IMR-90 (cell line): ENCODE data around the gene SDC1. TPM values are rescaled to one million over a fixed set of nuclear protein-coding genes. Genes with fewer than 3 reads are reported as not detected.

Source experiments
- ATAC-seq: fragments of 200-7000 bp; cut with Tn5 transposase; 2 replicates; pipeline ENCODE4 v1.9.1; 2020; ENCODE audit warnings: low read depth, mild to moderate bottlenecking, moderate library complexity
- BruUV-seq: library from RNA; stranded (reverse); fragments of 400-500 nt; replicated peaks from 2 replicates; lab custom pipeline; 2021; lab: Mats Ljungman, UMichigan
- CTCF ChIA-PET: fragments of 300-600 bp; formaldehyde crosslinking; extraction: SDS; loops from one replicate; lab custom pipeline; 2021; ENCODE audit warnings: antibody characterized with exemption; lab: Yijun Ruan, JAX
- POLR2A ChIA-PET: fragments of 300-600 bp; sonication (Branson Sonifier 250); formaldehyde crosslinking; loops from one replicate; lab custom pipeline; 2022; ENCODE audit warnings: antibody characterized with exemption; ENCODE audit not compliant: unreplicated experiment; lab: Charles Lee
- DNase-seq: peaks from one replicate; pipeline ENCODE4 v3.0.0; 2013
- H2AFZ ChIP-seq: replicated peaks from 2 replicates; pipeline ENCODE3; 2013; ENCODE audit warnings: low read length, mild to moderate bottlenecking; ENCODE audit not compliant: poor library complexity
- H2AK5ac ChIP-seq: 2 replicates; pipeline ENCODE4 v1.6.1; 2013; ENCODE audit warnings: low read depth, low read length, inconsistent platforms
- H2AK9ac ChIP-seq: replicated peaks from 2 replicates; pipeline ENCODE3; 2013; ENCODE audit warnings: mild to moderate bottlenecking, low read depth, low read length, moderate library complexity; ENCODE audit not compliant: poor library complexity
- H2BK120ac ChIP-seq: 2 replicates; pipeline ENCODE4 v1.6.1; 2013; ENCODE audit warnings: low read depth, low read length, inconsistent platforms
- H2BK15ac ChIP-seq: 3 replicates; pipeline ENCODE4 v1.6.1; 2013; ENCODE audit warnings: low read depth, low read length, inconsistent platforms
- H2BK20ac ChIP-seq: 2 replicates; pipeline ENCODE4 v1.6.1; 2013; ENCODE audit warnings: low read depth, mild to moderate bottlenecking, inconsistent platforms, low read length, moderate library complexity
- H2BK5ac ChIP-seq: 2 replicates; pipeline ENCODE4 v1.6.1; 2013; ENCODE audit warnings: mild to moderate bottlenecking, low read depth, low read length, inconsistent platforms; ENCODE audit not compliant: poor library complexity, severe bottlenecking
- H3K14ac ChIP-seq: replicated peaks from 2 replicates; pipeline ENCODE4 v1.6.1; 2013; ENCODE audit warnings: low read depth, low read length, inconsistent platforms
- H3K18ac ChIP-seq: 2 replicates; pipeline ENCODE4 v1.6.1; 2013; ENCODE audit warnings: low read depth, low read length, control low read depth
- H3K23ac ChIP-seq: 2 replicates; pipeline ENCODE4 v1.6.1; 2013; ENCODE audit warnings: low read depth, low read length, inconsistent platforms
- H3K27ac ChIP-seq: 2 replicates; pipeline ENCODE4 v1.5.1; 2013; ENCODE audit warnings: mild to moderate bottlenecking, control low read depth, low read length; ENCODE audit not compliant: insufficient read depth
- H3K27me3 ChIP-seq: 2 replicates; pipeline ENCODE4 v1.6.1; 2013; ENCODE audit warnings: low read length; ENCODE audit not compliant: control insufficient read depth, insufficient read depth
- H3K36me3 ChIP-seq: 2 replicates; pipeline ENCODE4 v1.6.1; 2013; ENCODE audit warnings: low read length, mixed read lengths; ENCODE audit not compliant: control insufficient read depth, insufficient read depth
- H3K4ac ChIP-seq: 2 replicates; pipeline ENCODE4 v1.6.1; 2013; ENCODE audit warnings: low read depth, low read length, inconsistent platforms
- H3K4me1 ChIP-seq: 2 replicates; pipeline ENCODE4 v1.6.1; 2013; ENCODE audit warnings: low read length, mixed read lengths; ENCODE audit not compliant: control insufficient read depth, insufficient read depth
- H3K4me2 ChIP-seq: 2 replicates; pipeline ENCODE4 v1.6.1; 2013; ENCODE audit warnings: low read depth, mild to moderate bottlenecking, control low read depth, low read length, moderate library complexity
- H3K4me3 ChIP-seq: 2 replicates; pipeline ENCODE4 v1.5.1; 2013; ENCODE audit warnings: low read depth, mild to moderate bottlenecking, control low read depth, low read length, moderate library complexity; ENCODE audit not compliant: insufficient read depth
- H3K56ac ChIP-seq: 2 replicates; pipeline ENCODE4 v1.6.1; 2013; ENCODE audit warnings: low read length, inconsistent platforms; ENCODE audit not compliant: insufficient read depth; ENCODE audit errors: extremely low read depth
- H3K79me1 ChIP-seq, 2 experiments: 2 replicates each; pipeline ENCODE4 v1.6.1; 2013; ENCODE audit warnings: low read length in 2 of 2, inconsistent platforms in 1 of 2, low read depth in 1 of 2
- H3K9ac ChIP-seq: 2 replicates; pipeline ENCODE4 v1.6.1; 2013; ENCODE audit warnings: low read depth, low read length, control low read depth
- H3K9me1 ChIP-seq: 2 replicates; pipeline ENCODE4 v1.6.1; 2013; ENCODE audit warnings: low read length, inconsistent platforms; ENCODE audit not compliant: insufficient read depth
- H3K9me3 ChIP-seq: 2 replicates; pipeline ENCODE4 v1.6.1; 2013; ENCODE audit warnings: low read length; ENCODE audit not compliant: control insufficient read depth, insufficient read depth
- H4K20me1 ChIP-seq: 2 replicates; pipeline ENCODE4 v1.6.1; 2013; ENCODE audit warnings: low read length, inconsistent platforms; ENCODE audit not compliant: insufficient read depth
- H4K5ac ChIP-seq: 2 replicates; pipeline ENCODE4 v1.6.1; 2013; ENCODE audit warnings: mild to moderate bottlenecking, low read depth, low read length, control low read depth
- H4K8ac ChIP-seq, 2 experiments: 2 replicates each; pipeline ENCODE4 v1.6.1; 2013; ENCODE audit warnings: low read depth in 2 of 2, low read length in 2 of 2, control low read depth in 1 of 2, inconsistent platforms in 1 of 2
- H4K91ac ChIP-seq: 2 replicates; pipeline ENCODE4 v1.6.1; 2013; ENCODE audit warnings: low read depth, low read length, inconsistent platforms; ENCODE audit not compliant: insufficient read depth
- CEBPB ChIP-seq: IDR thresholded peaks from 2 replicates; pipeline ENCODE4 v1.6.1; 2012; ENCODE audit warnings: low read depth, low read length, improper control_type of control experiment
- CHD1 ChIP-seq: IDR thresholded peaks from 2 replicates; pipeline ENCODE4 v1.6.1; 2012; ENCODE audit warnings: low read depth, low read length, improper control_type of control experiment
- FOS ChIP-seq: fragments of 150-350 bp; IDR thresholded peaks from 2 replicates; pipeline ENCODE4 v1.6.1; 2016; ENCODE audit warnings: low read depth, low read length
- MAFK ChIP-seq: IDR thresholded peaks from 2 replicates; pipeline ENCODE4 v1.6.1; 2012; ENCODE audit warnings: low read depth, low read length, improper control_type of control experiment
- POLR2A ChIP-seq: IDR thresholded peaks from 2 replicates; pipeline ENCODE4 v1.6.1; 2012; ENCODE audit warnings: mild to moderate bottlenecking, low read depth, low read length
- RAD21 ChIP-seq: IDR thresholded peaks from 2 replicates; pipeline ENCODE4 v1.6.1; 2012; ENCODE audit warnings: low read length, improper control_type of control experiment
- RCOR1 ChIP-seq: IDR thresholded peaks from 2 replicates; pipeline ENCODE4 v1.6.1; 2012; ENCODE audit warnings: mild to moderate bottlenecking, low read length, improper control_type of control experiment; ENCODE audit not compliant: insufficient replicate concordance
- WGBS, 2 experiments: methylation state at CpG; one replicate each; pipeline versions ENCODE4 v1.1.5 to v1.1.7; 2013; ENCODE audit warnings: missing lambda C conversion rate in 2 of 2; ENCODE audit not compliant: insufficient read length in 1 of 2; ENCODE audit errors: extremely low coverage in 2 of 2; 5-methylcytosine and 5-hydroxymethylcytosine counted together
- dilution Hi-C: fragments of 300-500 bp; cut with HindIII; formaldehyde crosslinking; loops from one replicate; pipeline ENCODE4 v1.14.3; 2018; ENCODE audit warnings: low sequenced_read_pairs; ENCODE audit not compliant: unreplicated experiment
- in situ Hi-C: fragments of 300-500 bp; cut with MboI; formaldehyde crosslinking; loops from 3 replicates; pipeline ENCODE4 v1.14.3; 2019; ENCODE audit warnings: low sequenced_read_pairs, inconsistent platforms, mixed read lengths
- intact Hi-C: fragments of 100-400 bp; cut with micrococcal nuclease; formaldehyde crosslinking; loops from 2 replicates; pipeline ENCODE4 v1.10.0; 2022
- polyA plus RNA-seq, 3 experiments: library from polyadenylated mRNA; depleted of rRNA; stranded (reverse); fragments of >200 nt; gene quantifications; 2 replicates each; pipeline ENCODE4 v1.2.3, GENCODE V29; 2012; ENCODE audit warnings: low replicate concordance in 1 of 3
- total RNA-seq: library from RNA; depleted of rRNA; stranded (reverse); fragments of >200 nt; gene quantifications from 2 replicates; pipeline ENCODE4 v1.2.3, GENCODE V29; 2012
- TF ChIP-seq, protein P1 (sequence below): fragments of 150-350 bp; IDR thresholded peaks from 2 replicates; pipeline ENCODE4 v1.6.1; 2017; ENCODE audit warnings: mild to moderate bottlenecking, antibody characterized with exemption, low read length, low read depth
- TF ChIP-seq, protein P2 (sequence below): conservative IDR thresholded peaks from 2 replicates; pipeline ENCODE4 v1.5.1; 2012; ENCODE audit warnings: mild to moderate bottlenecking, low read depth, low read length, improper control_type of control experiment
- TF ChIP-seq, protein P3 (sequence below): fragments of 150-350 bp; IDR thresholded peaks from 2 replicates; pipeline ENCODE4 v1.6.1; 2016; ENCODE audit warnings: low read depth, mild to moderate bottlenecking, low read length, moderate library complexity, borderline replicate concordance

Gene SDC1
- total and polyA plus RNA-seq, 2 of the 4 experiments (the other 2 are of a cell fraction), result 22.0 to 28.3 TPM

DNA sequence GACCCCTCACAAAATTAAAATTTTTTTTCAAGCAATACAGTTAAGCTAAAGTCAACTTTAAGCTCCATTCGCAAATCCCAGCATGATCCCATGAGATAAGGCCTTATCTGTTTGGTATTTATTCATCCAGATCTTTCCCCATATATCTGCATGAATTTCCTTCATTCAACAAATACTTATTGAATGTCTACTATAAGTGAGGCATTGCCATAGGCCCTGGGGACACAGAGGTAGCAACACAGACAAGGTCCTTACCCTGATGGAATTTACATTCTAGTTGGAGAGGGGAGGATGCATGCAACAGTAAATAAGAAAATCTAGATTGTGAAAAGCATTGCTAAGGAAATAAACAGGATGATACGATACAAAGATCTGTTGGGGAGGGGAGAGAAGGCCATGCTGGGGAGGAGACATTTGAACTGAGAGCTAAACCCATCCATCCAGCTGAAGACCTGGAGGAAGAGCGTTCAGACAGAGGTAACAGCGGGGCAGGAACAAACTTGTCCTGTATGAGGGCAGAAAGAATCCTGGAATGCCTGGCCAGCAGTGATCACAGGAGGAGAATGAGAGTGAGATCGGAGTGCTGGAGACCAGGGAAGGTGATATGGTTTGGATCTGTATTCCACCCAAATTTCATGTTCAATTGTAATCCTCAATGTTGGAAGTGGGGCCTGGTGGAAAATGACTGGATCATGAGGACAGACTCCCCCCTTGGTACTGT is 71.6 kb downstream of the SDC1 start:
- no peak overlapping the region for H4K91ac ChIP-seq
- no peak overlapping the region for H2BK15ac ChIP-seq
- no peak overlapping the region for H3K4ac ChIP-seq
- in situ Hi-C loops, result no loop called here
- POLR2A ChIA-PET, result no interaction called here
- no peak overlapping the region for H2BK120ac ChIP-seq
- H3K36me3 ChIP-seq, result no peaks in the 10 kb centered on the region
- H4K8ac ChIP-seq, result no peak overlapping the region
- H3K4me1 ChIP-seq, result peaks cover 14% of the 10 kb centered on the region
- H3K23ac ChIP-seq, result no peak overlapping the region
- no peak overlapping the region for H3K9ac ChIP-seq
- ATAC-seq (no peak), DNase-seq (no peak)
- H2AK5ac ChIP-seq, result 0 out of 2 replicates have a peak overlapping the region, but pooled peaks have one; percentile 9
- H3K9me1 ChIP-seq, result peaks cover 17% of the 10 kb centered on the region
- H2BK5ac ChIP-seq, result no peak overlapping the region
- H2AFZ ChIP-seq, result no peak overlapping the region
- H3K14ac ChIP-seq, result no peak overlapping the region
- CTCF ChIA-PET, result no interaction called here
- H3K27me3 ChIP-seq, result no peaks in the 10 kb centered on the region
- H4K20me1 ChIP-seq, result no peaks in the 10 kb centered on the region
- no CpG with 5 or more reads among the region's 5 CpGs for WGBS, 2 experiments
- no peak overlapping the region for H3K4me2 ChIP-seq
- TF ChIP-seq RAD21, result no peak
- no peak for TF ChIP-seq RCOR1
- TF ChIP-seq FOS, result no peak
- no peak for TF ChIP-seq CEBPB
- no peak for TF ChIP-seq MAFK
- TF ChIP-seq, protein P1, sequence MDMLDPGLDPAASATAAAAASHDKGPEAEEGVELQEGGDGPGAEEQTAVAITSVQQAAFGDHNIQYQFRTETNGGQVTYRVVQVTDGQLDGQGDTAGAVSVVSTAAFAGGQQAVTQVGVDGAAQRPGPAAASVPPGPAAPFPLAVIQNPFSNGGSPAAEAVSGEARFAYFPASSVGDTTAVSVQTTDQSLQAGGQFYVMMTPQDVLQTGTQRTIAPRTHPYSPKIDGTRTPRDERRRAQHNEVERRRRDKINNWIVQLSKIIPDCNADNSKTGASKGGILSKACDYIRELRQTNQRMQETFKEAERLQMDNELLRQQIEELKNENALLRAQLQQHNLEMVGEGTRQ, result no peak
- TF ChIP-seq, protein P2, sequence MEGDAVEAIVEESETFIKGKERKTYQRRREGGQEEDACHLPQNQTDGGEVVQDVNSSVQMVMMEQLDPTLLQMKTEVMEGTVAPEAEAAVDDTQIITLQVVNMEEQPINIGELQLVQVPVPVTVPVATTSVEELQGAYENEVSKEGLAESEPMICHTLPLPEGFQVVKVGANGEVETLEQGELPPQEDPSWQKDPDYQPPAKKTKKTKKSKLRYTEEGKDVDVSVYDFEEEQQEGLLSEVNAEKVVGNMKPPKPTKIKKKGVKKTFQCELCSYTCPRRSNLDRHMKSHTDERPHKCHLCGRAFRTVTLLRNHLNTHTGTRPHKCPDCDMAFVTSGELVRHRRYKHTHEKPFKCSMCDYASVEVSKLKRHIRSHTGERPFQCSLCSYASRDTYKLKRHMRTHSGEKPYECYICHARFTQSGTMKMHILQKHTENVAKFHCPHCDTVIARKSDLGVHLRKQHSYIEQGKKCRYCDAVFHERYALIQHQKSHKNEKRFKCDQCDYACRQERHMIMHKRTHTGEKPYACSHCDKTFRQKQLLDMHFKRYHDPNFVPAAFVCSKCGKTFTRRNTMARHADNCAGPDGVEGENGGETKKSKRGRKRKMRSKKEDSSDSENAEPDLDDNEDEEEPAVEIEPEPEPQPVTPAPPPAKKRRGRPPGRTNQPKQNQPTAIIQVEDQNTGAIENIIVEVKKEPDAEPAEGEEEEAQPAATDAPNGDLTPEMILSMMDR, result no peak
- TF ChIP-seq, protein P3, sequence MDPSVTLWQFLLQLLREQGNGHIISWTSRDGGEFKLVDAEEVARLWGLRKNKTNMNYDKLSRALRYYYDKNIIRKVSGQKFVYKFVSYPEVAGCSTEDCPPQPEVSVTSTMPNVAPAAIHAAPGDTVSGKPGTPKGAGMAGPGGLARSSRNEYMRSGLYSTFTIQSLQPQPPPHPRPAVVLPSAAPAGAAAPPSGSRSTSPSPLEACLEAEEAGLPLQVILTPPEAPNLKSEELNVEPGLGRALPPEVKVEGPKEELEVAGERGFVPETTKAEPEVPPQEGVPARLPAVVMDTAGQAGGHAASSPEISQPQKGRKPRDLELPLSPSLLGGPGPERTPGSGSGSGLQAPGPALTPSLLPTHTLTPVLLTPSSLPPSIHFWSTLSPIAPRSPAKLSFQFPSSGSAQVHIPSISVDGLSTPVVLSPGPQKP, result no peak
- TF ChIP-seq POLR2A, result no peak
- no peak for TF ChIP-seq CHD1
- no peaks in the 10 kb centered on the region for H3K79me1 ChIP-seq
- H3K18ac ChIP-seq, result no peak overlapping the region
- no peak overlapping the region for H4K5ac ChIP-seq
- no peak overlapping the region for H3K27ac ChIP-seq
- intact Hi-C loops, result no loop called here
- no peak overlapping the region for H2AK9ac ChIP-seq
- no peak overlapping the region for H3K56ac ChIP-seq
- H2BK20ac ChIP-seq, result no peak overlapping the region
- no peak overlapping the region for H3K4me3 ChIP-seq
- dilution Hi-C loops, result no loop called here
- BruUV-seq, result no TSS peak
- no peaks in the 10 kb centered on the region for H3K9me3 ChIP-seq
